Stimulated activated CD8-positive, alpha-beta memory T cell treated with anti-CD3 and anti-CD28 coated beads, Interleukin-12 subunit alpha, Interleukin-12 subunit beta, amount 100 ng/mL, for 24 hours (primary cell): ENCODE data around the gene FAM118A.
"Not testable (repeated sequence)": the region's sequence is repeated elsewhere in the genome, so short reads cannot be mapped to it uniquely, and the experiment has no call there.

Experiments used
- DNase-seq: peaks from one replicate; pipeline ENCODE4 v3.0.0-alpha.2; 2020; ENCODE audit errors: extremely low read depth

The FAM118A gene

DNA sequence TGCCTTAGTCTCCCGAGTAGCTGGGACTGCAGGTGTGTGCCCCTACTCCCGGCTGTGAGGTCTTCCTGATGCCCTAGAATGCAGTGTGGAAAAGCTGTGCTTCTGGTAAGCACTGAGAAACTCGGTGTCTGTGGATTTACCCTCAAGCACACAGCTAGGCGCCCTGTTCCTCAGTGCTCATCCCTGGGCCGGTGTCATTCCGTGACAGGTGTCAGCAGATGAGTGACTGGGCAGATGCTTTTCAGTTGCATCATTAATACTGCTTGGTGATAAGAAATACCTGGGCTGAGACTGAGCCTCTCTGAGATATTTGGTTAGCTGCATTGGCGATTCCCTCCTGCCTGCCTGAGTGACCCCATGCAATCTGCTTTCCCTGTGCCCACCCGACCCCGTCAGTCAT is 21.8 kb downstream of the FAM118A start:
- DNase-seq: no peak

DNA sequence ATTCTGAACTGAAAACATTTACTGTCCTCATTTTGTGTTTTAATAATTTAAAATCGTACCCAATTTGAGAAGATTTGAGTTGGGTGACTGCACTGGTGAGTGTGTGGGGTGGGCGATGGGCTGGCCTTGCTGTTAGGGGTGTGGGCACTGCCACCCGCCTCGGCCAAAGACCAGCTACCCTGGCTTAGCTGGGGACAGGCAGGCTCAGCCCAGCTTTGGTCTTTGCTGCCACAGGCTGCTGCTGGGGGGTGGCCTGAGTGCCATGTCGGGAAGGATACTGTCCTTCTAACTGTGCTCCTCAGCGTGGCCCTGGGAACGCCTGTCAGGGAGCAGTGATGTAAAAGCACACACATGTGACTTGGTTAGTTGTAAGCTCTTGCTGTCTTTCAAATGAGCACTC is 22.3 kb downstream of the FAM118A start:
- DNase-seq: no peak

DNA sequence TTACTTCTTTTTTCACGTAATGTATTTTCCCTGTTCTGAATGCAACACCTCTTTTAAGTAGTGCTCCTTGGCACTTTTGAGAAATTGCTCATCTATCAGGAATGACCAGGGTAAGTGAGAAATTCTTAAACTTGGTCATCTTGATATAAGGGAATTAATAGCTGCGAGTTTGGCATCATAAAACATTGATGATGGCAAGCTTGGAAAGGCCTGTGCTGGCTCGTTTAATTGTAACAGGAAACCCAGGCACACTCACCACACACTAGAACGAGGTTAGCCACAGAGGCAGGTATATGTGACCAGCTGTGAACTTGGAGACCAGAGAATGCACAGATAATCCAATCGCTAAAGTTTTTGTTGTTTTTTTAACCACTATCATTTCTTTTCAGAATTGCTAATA is 24.3 kb downstream of the FAM118A start:
- DNase-seq: no peak

DNA sequence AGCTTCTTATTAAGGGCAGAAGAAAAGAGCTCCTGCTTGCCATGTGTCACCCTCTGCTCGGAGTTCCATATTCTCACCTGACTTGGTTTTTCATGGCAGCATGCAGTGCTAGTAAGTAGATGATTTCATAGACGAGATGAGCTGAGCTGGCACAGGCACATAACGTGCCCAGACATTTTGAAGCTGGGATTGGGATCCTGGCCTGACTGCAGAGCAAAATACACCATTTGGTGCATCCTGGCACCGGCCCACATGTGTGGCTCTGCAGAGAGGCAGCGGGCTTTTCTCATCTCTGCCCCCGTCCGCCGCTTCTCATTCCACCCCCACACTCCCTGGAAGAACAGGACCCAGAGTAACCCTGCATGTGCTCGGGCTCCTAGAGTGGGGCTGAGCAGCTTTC is 24.8 kb downstream of the FAM118A start:
- no peak for DNase-seq

DNA sequence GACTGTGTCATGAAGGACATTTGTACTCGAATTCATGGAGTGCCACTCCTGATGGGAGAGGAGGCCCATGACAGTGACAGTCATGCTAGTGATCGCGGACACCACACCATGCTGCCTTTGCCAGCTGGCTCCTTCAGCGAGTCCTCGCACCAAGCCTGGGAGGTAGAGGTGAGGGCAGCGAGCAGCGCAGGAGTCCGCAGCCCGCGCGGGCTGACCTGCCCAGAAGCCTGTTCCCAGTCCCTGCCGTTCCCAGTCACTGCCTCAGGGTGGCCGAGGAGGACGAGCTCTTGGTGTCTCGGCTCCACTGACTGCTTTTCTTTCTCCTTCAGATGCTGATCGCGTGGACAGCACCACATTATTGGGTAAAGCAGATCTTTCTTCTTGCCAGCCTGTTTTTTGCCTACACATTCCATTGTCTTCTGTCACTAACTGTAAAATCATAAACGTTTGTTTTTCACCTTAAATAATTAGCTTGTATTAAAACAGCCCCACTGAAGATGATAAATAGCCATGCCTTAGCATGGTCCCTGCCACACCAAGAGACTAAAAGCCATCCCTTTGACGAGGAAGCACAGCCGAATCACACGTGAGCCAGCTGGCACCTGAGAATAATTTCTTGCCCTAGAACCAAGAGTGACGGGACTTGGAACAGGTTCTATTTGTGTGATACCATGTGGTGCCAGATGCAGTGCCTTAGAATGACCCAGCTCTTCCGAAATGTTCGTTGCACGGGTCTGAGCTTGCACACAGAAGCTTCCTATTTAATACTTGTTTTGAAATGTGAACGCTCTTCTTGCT is 25.5 kb downstream of the FAM118A start:
- DNase-seq: no peak

DNA sequence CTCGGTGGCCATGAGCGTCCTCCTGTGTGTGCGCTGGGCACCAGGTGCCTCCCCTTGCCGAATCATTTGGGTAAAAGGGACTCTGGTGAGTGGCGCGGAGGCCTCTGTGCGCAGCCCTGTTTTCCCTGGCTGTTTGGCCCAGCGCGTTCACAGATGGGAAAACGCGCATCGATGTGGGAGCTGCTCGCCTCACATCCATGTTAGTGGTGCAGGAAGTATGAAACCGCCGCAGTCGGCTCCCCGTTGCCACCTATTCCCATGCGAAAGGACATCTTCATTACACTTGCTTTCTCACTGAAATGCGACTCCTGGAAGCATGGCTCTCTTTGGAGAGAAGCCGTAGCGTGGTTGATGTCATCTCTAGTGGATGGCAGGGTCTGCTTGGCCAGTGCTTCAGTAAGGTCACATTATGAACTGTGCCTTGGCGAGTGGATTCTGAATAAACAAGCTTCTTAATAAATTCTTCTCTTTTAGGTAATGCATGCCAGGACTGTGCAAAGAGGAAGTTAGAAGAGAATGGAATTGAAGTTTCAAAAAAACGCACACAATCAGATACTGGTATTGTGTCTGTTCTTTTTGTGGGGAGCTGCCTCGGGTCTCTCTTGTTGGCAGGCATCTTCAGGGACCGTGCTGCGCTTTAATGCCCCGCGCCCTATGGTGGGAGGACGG is 26.3 kb downstream of the FAM118A start:
- DNase-seq: no peak

DNA sequence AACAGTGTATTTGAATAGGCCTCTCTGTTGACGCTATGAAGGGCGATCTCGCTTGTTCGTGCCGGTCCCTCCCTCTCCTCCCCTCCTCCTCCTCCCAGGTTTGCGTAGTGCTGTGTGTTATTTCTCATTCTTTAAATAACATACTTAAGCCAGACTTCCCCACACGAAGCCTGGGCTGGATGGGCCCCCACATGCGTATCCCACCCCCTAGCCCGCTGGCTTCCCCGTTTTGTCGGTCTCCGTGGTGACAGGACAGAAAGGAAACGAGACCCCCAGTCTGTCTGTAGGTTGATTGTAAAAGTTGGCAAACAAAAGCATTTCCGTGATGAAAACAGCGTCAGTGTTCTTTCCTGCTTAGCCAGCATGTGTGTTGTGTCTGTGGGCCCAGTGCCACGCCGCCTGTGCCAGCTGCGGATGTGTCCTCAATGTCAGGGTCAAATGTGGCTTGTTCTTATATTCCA is 27.3 kb downstream of the FAM118A start:
- no peak for DNase-seq

DNA sequence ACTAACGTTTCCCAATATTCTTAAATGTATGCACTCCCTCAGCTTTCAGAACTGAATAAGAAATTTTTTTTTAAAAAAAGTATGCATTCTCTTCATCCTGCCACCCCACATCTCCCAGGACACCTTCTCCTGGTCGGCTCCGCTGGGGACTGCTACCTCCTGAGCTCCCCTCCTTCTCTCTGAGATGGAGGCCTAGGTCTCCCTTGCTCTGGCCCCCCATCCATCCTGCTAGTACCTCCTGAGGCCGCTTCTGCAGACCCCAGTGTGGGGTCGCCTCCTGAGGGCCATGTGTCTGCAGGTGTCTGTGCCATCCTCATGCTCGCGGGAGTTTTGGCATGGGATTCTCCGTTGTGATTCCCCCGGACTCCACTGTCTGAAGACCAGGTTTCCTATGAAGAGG is 27.8 kb downstream of the FAM118A start:
- DNase-seq: no peak

DNA sequence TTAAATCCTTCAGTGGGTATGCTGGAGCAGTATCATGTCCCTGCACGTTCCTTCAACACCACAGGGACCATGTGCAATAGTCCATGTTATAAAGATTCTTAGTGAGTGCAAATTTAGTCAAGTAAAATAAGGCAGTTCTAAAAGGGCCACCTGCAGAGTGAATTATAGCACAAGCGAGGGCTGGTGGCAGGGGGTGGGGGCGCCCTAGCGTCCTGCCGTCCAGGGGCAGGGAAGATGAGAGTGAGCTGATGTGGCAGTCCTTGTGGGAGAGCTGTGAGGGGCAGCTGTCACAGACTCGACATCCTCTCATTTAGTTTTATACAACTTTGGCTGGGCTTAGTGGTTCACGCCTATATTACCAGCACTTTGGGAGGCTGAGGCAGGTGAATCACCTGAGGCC is 29.1 kb downstream of the FAM118A start:
- DNase-seq: no peak

DNA sequence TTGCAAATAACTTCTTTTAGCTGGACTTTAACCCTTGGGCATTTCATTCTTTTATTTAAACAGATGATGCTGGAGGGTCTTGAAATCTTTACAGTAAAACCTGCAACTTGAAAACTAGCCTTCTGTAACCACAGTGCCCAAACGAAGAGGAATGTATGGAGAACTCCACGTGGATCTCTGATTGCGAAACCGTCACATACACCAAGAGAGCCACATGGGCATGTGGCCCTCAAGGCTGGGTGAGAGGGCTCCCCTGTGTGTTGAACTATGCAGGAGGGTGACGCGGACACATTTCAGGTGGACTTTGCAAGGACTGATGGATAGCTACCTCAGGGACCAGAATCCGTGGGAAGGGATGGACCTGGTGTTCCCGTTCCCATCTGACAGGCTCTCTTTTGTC is 30.6 kb downstream of the FAM118A start:
- no peak for DNase-seq

DNA sequence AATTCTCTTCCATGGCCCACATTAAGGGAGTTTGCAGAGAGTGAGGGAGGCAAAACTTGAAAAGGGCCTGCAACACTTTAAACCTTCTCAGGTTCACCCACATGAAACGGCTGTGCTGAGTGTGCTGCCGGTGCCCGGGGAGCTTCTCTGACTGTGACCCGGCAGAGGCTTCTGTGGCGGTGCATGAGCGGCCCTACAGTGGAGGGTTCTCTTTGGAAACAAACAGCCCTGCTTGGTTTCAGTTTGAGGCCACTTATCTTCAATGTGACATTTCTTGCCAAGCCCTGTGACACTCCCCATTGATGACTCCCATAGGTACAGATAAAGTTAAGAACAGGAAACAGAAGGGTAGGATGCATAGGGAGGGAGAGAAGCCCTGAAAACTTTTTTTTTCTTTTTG is 31.8 kb downstream of the FAM118A start:
- no peak for DNase-seq

DNA sequence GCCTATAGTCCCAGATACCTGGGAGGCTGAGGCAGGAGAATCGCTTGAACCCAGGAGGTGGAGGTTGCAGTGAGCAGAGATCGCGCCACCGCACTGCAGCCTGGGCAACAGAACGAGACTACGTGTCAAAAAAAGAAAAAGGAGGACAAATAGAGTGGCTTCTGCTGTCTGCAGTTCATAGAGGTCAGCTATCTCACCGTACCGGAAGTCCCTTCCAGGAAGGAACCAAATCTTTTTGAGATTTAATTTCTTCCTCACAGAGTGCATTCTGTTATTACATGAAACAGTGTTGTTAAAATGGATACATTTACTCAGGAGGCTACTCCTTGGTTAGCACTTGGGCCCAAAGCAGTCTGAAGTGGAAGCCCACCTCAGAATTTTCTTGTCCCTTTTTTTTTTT is 33.4 kb downstream of the FAM118A start:
- DNase-seq: no peak

DNA sequence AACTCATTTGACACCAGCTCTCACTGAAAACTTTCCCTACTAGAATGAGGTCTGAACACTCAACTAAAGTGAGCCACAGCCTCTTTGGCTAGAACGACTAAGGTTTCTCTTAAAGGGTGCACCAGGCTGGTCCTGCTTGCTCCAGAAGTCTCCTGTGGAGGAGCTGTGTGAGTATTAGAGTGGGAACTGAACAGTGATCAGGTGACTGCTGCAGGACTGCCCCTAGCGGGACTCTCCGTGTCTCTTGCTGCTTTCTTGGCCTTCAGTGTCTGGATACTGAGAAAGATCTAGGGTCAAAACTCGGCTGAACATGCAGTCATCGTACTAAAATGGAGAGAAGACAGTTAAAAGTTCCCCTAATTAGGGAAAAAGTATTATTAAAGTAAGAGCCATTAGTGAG is 34.6 kb downstream of the FAM118A start:
- DNase-seq: no peak

DNA sequence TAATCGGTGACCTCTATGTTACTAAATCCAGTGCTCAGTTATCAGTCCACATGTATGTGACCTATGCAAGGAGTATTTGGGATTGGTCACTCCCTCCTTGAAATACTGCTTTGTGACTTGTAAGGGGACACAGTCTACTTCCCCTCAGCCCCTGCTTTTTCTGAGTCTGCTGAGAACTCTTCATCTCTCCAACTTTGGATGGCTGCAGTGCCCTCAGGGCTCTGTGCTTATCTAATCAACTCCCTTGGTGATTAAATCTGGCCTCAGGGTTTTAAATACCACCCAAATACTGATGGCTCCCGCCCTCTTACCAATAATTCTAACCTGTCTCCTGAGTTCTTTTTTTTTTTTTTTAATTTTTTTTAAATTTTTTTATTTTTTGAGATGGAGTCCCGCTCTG is 40.2 kb downstream of the FAM118A start:
- no peak for DNase-seq

DNA sequence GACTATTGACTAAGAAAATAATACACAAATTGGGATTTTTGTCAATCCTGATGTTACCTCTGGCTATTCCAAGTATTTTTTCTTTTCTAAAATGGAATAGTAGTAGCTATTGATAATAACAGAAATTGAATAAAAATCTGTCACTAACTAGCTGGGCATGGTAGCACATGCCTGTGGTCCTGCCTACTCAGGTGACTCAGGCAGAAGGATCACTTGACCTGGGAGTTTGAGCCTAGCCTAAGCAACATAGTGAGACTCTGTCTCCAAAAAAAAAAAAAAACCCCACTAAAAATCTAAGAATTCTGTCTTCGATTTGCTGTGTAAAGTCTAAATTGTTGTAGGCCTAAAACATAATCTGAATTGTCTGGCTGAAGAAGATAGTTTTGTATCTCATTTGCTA is 42.2 kb downstream of the FAM118A start:
- DNase-seq: no peak

DNA sequence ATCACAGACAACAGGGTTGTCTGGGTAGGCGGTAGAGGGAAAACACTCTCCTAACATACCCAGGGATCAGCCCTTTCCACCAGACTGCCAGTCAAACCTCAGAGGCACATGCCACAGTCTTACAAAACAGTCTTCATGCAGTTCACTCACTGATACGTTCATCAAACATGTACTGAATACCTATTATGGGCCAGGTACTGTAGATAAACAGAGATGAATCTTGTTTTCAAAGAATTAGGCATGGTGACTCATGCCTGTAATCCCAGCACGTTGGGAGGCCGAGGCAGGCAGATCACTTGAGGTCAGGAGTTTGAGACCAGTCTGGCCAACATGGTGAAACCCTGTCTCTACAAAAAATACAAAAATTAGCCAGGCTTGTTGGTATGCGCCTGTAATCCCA is 43.0 kb downstream of the FAM118A start:
- not testable (repeated sequence) for DNase-seq

DNA sequence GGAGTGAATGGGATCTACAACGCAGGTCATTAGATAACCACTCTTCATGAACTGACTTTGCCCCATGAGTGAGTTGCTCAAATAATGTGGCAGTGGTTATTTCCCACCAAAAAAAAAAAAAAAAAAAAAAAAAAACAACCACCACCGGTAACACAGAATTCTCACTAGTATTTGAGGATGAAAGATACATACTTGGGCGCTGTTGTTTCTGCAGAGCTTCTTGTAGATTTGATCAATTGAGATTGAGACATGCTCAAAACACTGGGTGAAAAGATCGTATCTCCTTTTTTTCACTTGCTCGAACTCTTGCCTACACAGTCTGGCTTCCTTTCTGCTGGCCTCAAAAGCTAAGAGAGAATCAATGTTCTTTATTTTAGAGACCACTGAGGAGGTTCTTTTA is 44.1 kb downstream of the FAM118A start:
- DNase-seq: no peak

DNA sequence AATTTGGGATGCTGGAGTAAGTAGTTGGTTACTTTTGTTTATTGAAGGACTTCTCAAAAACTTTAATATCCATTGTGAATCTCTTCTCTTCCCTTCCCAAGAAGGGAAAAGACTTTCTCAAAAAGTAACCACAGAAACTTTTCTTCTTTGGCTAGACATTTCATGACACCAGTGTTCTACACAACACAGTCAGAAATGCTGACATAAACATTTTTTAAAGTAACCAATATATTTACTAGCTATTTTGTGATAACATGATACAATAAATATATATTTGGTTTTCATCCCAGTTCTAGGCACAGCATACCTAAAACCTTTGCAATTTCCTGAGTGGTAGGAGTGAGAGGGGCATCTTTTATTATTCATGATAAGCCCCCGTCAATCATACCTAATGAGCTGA is 47.8 kb downstream of the FAM118A start:
- DNase-seq: no peak

DNA sequence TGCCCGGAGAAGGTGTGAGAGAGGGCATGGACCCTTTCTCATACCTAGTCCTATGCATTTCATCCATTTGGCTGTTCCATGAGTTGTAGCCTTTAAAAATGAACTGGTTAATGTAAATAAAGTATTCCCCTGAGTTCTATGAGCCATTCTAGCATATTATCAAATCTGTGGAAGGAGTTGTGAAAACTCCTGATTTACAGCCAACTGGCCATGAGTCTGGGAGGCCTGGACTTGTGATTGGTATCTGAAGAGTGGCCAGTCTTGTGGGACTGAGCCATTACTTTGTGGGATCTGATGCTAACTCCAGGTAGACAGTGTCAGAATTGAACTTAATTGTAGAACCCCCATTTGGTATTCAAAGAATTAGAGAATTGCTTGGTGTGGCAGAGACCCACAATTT is 48.4 kb downstream of the FAM118A start:
- no peak for DNase-seq

DNA sequence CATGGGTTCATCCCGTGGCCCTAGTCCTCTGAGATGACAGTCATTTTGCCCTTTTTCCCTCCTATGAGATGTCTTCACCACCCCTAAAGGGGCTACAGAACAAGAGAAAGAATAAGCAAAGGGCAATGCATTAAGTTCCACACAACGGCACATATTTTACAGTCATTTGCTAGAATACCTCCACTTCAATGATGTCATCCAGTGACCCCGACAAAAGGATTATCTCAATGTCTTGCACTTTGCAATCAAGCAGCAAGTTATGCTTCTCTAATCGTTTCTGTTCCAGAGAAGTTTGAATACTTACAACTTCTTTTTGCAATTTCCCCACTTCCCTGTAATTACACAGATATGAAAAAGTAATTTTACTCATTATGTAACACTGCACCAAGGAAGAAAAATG is 49.9 kb downstream of the FAM118A start:
- no peak for DNase-seq

DNA sequence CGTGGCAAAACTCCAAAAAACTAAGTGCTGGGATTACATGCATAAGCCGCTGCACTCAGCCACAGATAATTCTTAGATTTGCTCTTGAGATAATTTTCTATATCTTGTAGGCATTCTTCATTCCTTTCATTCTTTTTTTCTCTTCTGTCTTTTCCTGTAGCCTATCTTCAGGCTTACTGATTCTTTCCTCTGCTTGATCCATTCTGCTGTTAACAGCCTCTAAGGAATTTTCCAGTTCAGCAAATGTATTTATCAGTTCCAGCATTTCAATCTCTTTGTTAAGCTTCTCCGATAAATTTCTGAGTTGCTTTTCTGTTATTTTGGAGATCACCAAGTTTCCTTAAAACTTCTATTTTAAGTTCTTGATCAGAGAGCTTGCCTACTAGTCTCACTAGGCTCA is 57.0 kb downstream of the FAM118A start:
- no peak for DNase-seq

DNA sequence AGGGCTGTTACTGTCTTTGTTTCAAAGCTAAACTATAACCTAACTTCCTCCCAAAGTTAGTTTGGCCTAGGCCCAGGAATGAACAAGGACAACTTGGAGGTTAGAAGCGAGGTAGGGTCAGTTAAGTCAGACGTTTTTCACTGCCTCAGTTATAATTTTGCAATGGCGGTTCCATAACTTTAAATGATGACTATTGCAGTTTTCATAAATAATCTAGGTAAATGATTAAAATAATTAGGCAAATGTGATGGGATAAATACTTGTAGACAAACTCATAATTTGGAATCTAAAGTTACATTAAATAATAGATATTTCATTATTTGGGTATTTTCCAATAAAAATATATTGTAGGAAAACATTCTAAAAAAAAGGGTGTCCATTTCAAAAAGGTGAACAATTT is 63.9 kb downstream of the FAM118A start:
- DNase-seq: not testable (repeated sequence)

DNA sequence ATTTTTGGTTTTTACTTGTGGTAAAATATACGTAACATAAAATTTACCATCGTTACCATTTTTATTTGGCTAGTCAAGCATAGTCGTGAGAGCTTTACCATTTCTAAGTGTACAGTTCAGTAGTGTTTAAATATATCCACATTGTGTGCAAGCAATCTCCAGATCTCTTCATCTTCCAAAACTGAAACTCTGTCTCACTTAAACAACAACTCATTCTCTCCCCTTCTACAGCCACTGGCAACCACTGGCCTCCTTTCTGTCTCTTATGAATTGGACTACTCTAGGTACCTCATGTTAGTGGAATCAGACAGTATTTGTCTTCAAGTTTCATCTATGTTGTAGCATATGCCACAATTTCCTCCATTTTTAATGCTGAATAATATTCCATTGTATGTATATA is 66.3 kb downstream of the FAM118A start:
- DNase-seq: no peak

DNA sequence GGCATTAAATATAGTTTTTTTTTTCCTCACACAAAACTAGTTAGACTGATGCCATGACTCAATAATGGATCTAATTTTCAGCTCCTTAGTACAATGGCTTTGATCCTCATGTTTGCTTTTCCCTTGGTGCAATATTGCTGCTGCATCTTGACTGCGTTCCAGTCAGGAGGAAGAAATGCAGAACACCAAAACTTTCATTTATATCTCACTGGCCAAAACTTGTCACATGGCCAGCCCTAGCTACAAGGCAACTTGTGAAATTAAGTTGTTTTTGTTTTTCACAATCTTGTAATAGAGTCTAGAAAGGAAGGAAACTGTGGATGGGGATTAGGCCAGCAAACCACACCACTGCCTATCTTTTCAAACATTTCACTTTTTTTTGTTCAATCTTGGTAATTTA is 67.0 kb downstream of the FAM118A start:
- no peak for DNase-seq
